Measurements from ENCODE around the gene SMAD6. TPM values are rescaled to one million over a fixed set of nuclear protein-coding genes. Genes with fewer than 3 reads are reported as not detected.

The SMAD6 gene
- polyA plus RNA-seq, 1 donor from 2014 or later = 0.16 TPM

GRCh38 chr15:66708389-66708788, 6.4 kb downstream of the SMAD6 start:
- Histone ChIP-seq H2AFZ (ENCODE audit: low read depth, low read length) (no peak overlapping the region), H3K4me2 (ENCODE audit: low read length) (no peak overlapping the region), H3K9ac (ENCODE audit: low read length) (no peak overlapping the region), H3K27ac (ENCODE audit: low read length) (no peak overlapping the region), H3K4me3 (ENCODE audit: low read length) (no peak overlapping the region), H3K9me2 (ENCODE audit: insufficient read depth, low read length) (no peaks in the 10 kb centered on the region), H3K9me3 (ENCODE audit: low read length) (no peaks in the 10 kb centered on the region), H4K20me1 (ENCODE audit: insufficient read depth) (no peaks in the 10 kb centered on the region), H3K27me3 (ENCODE audit: insufficient read depth, low read depth, low read length) (peaks cover 26% of the 10 kb centered on the region), H3K36me3 (ENCODE audit: insufficient read depth, low read length) (no peaks in the 10 kb centered on the region), H3K79me2 (replicated peaks; ENCODE audit: insufficient read depth, low read length) (no peaks in the 10 kb centered on the region), H3F3A (ENCODE audit: insufficient read depth, low read length, poor library complexity, severe bottlenecking) (no peaks in the 10 kb centered on the region)
- TF ChIP-seq MXI1 (conservative IDR thresholded peaks at IDR 0.05; ENCODE audit: poor library complexity, severe bottlenecking) = no peak
- no peak for TF ChIP-seq EP300 (conservative IDR thresholded peaks at IDR 0.05; ENCODE audit: poor library complexity, severe bottlenecking)
- no peak for TF ChIP-seq CTCF (IDR thresholded peaks at IDR 0.05; ENCODE audit: poor library complexity, severe bottlenecking)
- TF ChIP-seq EZH2 (IDR thresholded peaks at IDR 0.05; ENCODE audit: borderline replicate concordance, insufficient read depth, low read length, poor library complexity, severe bottlenecking) = no peak
- no peak for TF ChIP-seq RAD21 (conservative IDR thresholded peaks at IDR 0.05)
- TF ChIP-seq TAF1 (IDR thresholded peaks at IDR 0.05; ENCODE audit: low read depth) = no peak
- TF ChIP-seq SMC3 (conservative IDR thresholded peaks at IDR 0.05; ENCODE audit: poor library complexity) = no peak
- no peak for TF ChIP-seq REST (IDR thresholded peaks at IDR 0.05; ENCODE audit: borderline replicate concordance)
- no peak for TF ChIP-seq POLR2AphosphoS5 (IDR thresholded peaks at IDR 0.05)

GRCh38 chr15:66709884-66710283, 7.8 kb downstream of the SMAD6 start:
- TF ChIP-seq CTCF (IDR thresholded peaks at IDR 0.05; ENCODE audit: poor library complexity, severe bottlenecking) (no peak), MXI1 (conservative IDR thresholded peaks at IDR 0.05; ENCODE audit: poor library complexity, severe bottlenecking) (no peak), EP300 (conservative IDR thresholded peaks at IDR 0.05; ENCODE audit: poor library complexity, severe bottlenecking) (no peak), SMC3 (conservative IDR thresholded peaks at IDR 0.05; ENCODE audit: poor library complexity) (no peak), TAF1 (IDR thresholded peaks at IDR 0.05; ENCODE audit: low read depth) (no peak), POLR2AphosphoS5 (IDR thresholded peaks at IDR 0.05) (no peak), EZH2 (IDR thresholded peaks at IDR 0.05; ENCODE audit: borderline replicate concordance, insufficient read depth, low read length, poor library complexity, severe bottlenecking) (no peak), REST (IDR thresholded peaks at IDR 0.05; ENCODE audit: borderline replicate concordance) (no peak), RAD21 (conservative IDR thresholded peaks at IDR 0.05) (no peak)
- no peak overlapping the region for H2AFZ ChIP-seq (ENCODE audit: low read depth, low read length)
- H3K79me2 ChIP-seq (replicated peaks; ENCODE audit: insufficient read depth, low read length) = no peaks in the 10 kb centered on the region
- H3K9me2 ChIP-seq (ENCODE audit: insufficient read depth, low read length) = no peaks in the 10 kb centered on the region
- H3K4me3 ChIP-seq (ENCODE audit: low read length) = no peak overlapping the region
- H3K27ac ChIP-seq (ENCODE audit: low read length) = no peak overlapping the region
- H3F3A ChIP-seq (ENCODE audit: insufficient read depth, low read length, poor library complexity, severe bottlenecking) = no peaks in the 10 kb centered on the region
- no peak overlapping the region for H3K4me2 ChIP-seq (ENCODE audit: low read length)
- H3K27me3 ChIP-seq (ENCODE audit: insufficient read depth, low read depth, low read length) = peaks cover 12% of the 10 kb centered on the region
- H4K20me1 ChIP-seq (ENCODE audit: insufficient read depth) = no peaks in the 10 kb centered on the region
- no peaks in the 10 kb centered on the region for H3K36me3 ChIP-seq (ENCODE audit: insufficient read depth, low read length)
- H3K9ac ChIP-seq (ENCODE audit: low read length) = no peak overlapping the region
- no peaks in the 10 kb centered on the region for H3K9me3 ChIP-seq (ENCODE audit: low read length)

Data from neural cell (in vitro differentiated cells).